NOMO-1 treated with DMSO at 0.1 percent for 48 hours (cell line): ENCODE measurements around the gene MRM1.
"Not testable (repeated sequence)": the region's sequence is repeated elsewhere in the genome, so short reads cannot be mapped to it uniquely, and the experiment has no call there.

ENCODE experiments used
- DNase-seq: peaks from one replicate; lab custom pipeline; 2025; ENCODE audit not compliant: unreplicated experiment; lab: John Stamatoyannopoulos, UW

The MRM1 gene

GRCh38 chr17:36600936-36601302 lies 464 bp upstream of the MRM1 start:
- no peak for DNase-seq

- no peak for DNase-seq
These were observed 806 bp downstream of the MRM1 start for GRCh38 chr17:36602030-36602748.

GRCh38 chr17:36602924-36603384 lies 1.6 kb downstream of the MRM1 start:
- DNase-seq = peak; percentile 47

GRCh38 chr17:36605028-36605427 lies 3.6 kb downstream of the MRM1 start:
- DNase-seq = not testable (repeated sequence)

GRCh38 chr17:36608280-36608679 lies 6.9 kb downstream of the MRM1 start:
- DNase-seq = no peak

- peak; percentile 11 for DNase-seq
These were observed 7.6 kb downstream of the MRM1 start for GRCh38 chr17:36608794-36609497.

GRCh38 chr17:36609498-36609862 lies 8.1 kb downstream of the MRM1 start:
- no peak for DNase-seq

- DNase-seq = no peak
These were observed 9.1 kb downstream of the MRM1 start for GRCh38 chr17:36610474-36610873.

GRCh38 chr17:36611345-36612072 lies 10.1 kb downstream of the MRM1 start:
- DNase-seq = no peak

- DNase-seq = no peak
These were observed 10.9 kb downstream of the MRM1 start for GRCh38 chr17:36612323-36612722.

GRCh38 chr17:36613155-36613554 lies 11.8 kb downstream of the MRM1 start:
- no peak for DNase-seq

- DNase-seq = no peak
These were observed 12.7 kb downstream of the MRM1 start for GRCh38 chr17:36614081-36614480.

GRCh38 chr17:36614933-36615332 lies 13.6 kb downstream of the MRM1 start:
- no peak for DNase-seq

GRCh38 chr17:36616061-36617029 lies 15.0 kb downstream of the MRM1 start:
- DNase-seq = no peak

- DNase-seq = no peak
These were observed 16.4 kb downstream of the MRM1 start for GRCh38 chr17:36617773-36618172.

- DNase-seq = no peak
These were observed 21.9 kb downstream of the MRM1 start for GRCh38 chr17:36623281-36623680.

- DNase-seq = no peak
These were observed 23.8 kb downstream of the MRM1 start for GRCh38 chr17:36625188-36625587.

GRCh38 chr17:36627101-36627500 lies 25.7 kb downstream of the MRM1 start:
- DNase-seq = no peak

- DNase-seq = no peak
These were observed 27.2 kb downstream of the MRM1 start for GRCh38 chr17:36628576-36628975.

GRCh38 chr17:36629252-36629847 lies 28.0 kb downstream of the MRM1 start:
- DNase-seq = peak; percentile 37
